ENCODE data around the gene TRPV3.
"Not testable (repeated sequence)": the region's sequence is repeated elsewhere in the genome, so short reads cannot be mapped to it uniquely, and the experiment has no call there.

Gene TRPV3

GRCh38 chr17:3589784-3590183 is 32.2 kb upstream of the TRPV3 start:
- no peak for DNase-seq
- TF ChIP-seq POLR2A (IDR thresholded peaks at IDR 0.05; ENCODE audit: low read length) (no peak), GATA1 (IDR thresholded peaks at IDR 0.05; ENCODE audit: low read depth, low read length) (no peak)

- TF ChIP-seq GATA1 (IDR thresholded peaks at IDR 0.05; ENCODE audit: low read depth, low read length) (no peak), POLR2A (IDR thresholded peaks at IDR 0.05; ENCODE audit: low read length) (no peak)
- DNase-seq: no peak
Observed at GRCh38 chr17:3585826-3586225, 28.2 kb upstream of the TRPV3 start.

- no peak for DNase-seq
- no peak for TF ChIP-seq GATA1 (IDR thresholded peaks at IDR 0.05; ENCODE audit: low read depth, low read length)
- no peak for TF ChIP-seq POLR2A (IDR thresholded peaks at IDR 0.05; ENCODE audit: low read length)
Observed at GRCh38 chr17:3583456-3583855, 25.8 kb upstream of the TRPV3 start.

GRCh38 chr17:3582915-3583314 is 25.3 kb upstream of the TRPV3 start:
- TF ChIP-seq POLR2A (IDR thresholded peaks at IDR 0.05; ENCODE audit: low read length): no peak
- TF ChIP-seq GATA1 (IDR thresholded peaks at IDR 0.05; ENCODE audit: low read depth, low read length): no peak

GRCh38 chr17:3578667-3579066 is 21.1 kb upstream of the TRPV3 start:
- not testable (repeated sequence) for DNase-seq

More at GRCh38 chr17:3582915-3583314, 25.3 kb upstream of the TRPV3 start:
- DNase-seq: no peak

GRCh38 chr17:3576970-3577369 is 19.4 kb upstream of the TRPV3 start:
- no peak for DNase-seq
- TF ChIP-seq POLR2A (IDR thresholded peaks at IDR 0.05; ENCODE audit: low read length) (no peak), GATA1 (IDR thresholded peaks at IDR 0.05; ENCODE audit: low read depth, low read length) (no peak)

GRCh38 chr17:3575511-3575910 is 17.9 kb upstream of the TRPV3 start:
- TF ChIP-seq GATA1 (IDR thresholded peaks at IDR 0.05; ENCODE audit: low read depth, low read length): no peak
- no peak for DNase-seq

- TF ChIP-seq POLR2A (IDR thresholded peaks at IDR 0.05; ENCODE audit: low read length): no peak
- no peak for TF ChIP-seq GATA1 (IDR thresholded peaks at IDR 0.05; ENCODE audit: low read depth, low read length)
- no peak for DNase-seq
Observed at GRCh38 chr17:3574231-3574630, 16.6 kb upstream of the TRPV3 start.

GRCh38 chr17:3573246-3574100 is 15.9 kb upstream of the TRPV3 start:
- no peak for TF ChIP-seq GATA1 (IDR thresholded peaks at IDR 0.05; ENCODE audit: low read depth, low read length)
- no peak for TF ChIP-seq POLR2A (IDR thresholded peaks at IDR 0.05; ENCODE audit: low read length)
- no peak for DNase-seq

- DNase-seq: no peak
- no peak for TF ChIP-seq POLR2A (IDR thresholded peaks at IDR 0.05; ENCODE audit: low read length)
- TF ChIP-seq GATA1 (IDR thresholded peaks at IDR 0.05; ENCODE audit: low read depth, low read length): no peak
Observed at GRCh38 chr17:3572231-3572630, 14.6 kb upstream of the TRPV3 start.

GRCh38 chr17:3571043-3571900 is 13.7 kb upstream of the TRPV3 start:
- TF ChIP-seq POLR2A (IDR thresholded peaks at IDR 0.05; ENCODE audit: low read length): no peak
- no peak for TF ChIP-seq GATA1 (IDR thresholded peaks at IDR 0.05; ENCODE audit: low read depth, low read length)

GRCh38 chr17:3569534-3570137 is 12.0 kb upstream of the TRPV3 start:
- TF ChIP-seq POLR2A (IDR thresholded peaks at IDR 0.05; ENCODE audit: low read length) (no peak), GATA1 (IDR thresholded peaks at IDR 0.05; ENCODE audit: low read depth, low read length) (no peak)
- no peak for DNase-seq

More at GRCh38 chr17:3571043-3571900, 13.7 kb upstream of the TRPV3 start:
- DNase-seq: no peak

- TF ChIP-seq POLR2A (IDR thresholded peaks at IDR 0.05; ENCODE audit: low read length) (no peak), GATA1 (IDR thresholded peaks at IDR 0.05; ENCODE audit: low read depth, low read length) (no peak)
- DNase-seq: no peak
Observed at GRCh38 chr17:3566551-3566950, 8.9 kb upstream of the TRPV3 start.

- TF ChIP-seq GATA1 (IDR thresholded peaks at IDR 0.05; ENCODE audit: low read depth, low read length): no peak
- no peak for TF ChIP-seq POLR2A (IDR thresholded peaks at IDR 0.05; ENCODE audit: low read length)
- no peak for DNase-seq
Observed at GRCh38 chr17:3565143-3565542, 7.5 kb upstream of the TRPV3 start.

- DNase-seq: not testable (repeated sequence)
Observed at GRCh38 chr17:3564241-3564640, 6.6 kb upstream of the TRPV3 start.
